GM15510 (cell line): ENCODE results near the gene SORBS1.

Experiments used
- POLR2A ChIP-seq: IDR thresholded peaks from 3 replicates; pipeline ENCODE4 v1.6.1; 2011; ENCODE audit warnings: borderline replicate concordance; ENCODE audit not compliant: insufficient read length; ENCODE audit errors: extremely low read depth

Gene SORBS1

GRCh38 chr10:95407546-95407945 is 153.6 kb downstream of the SORBS1 start:
- no peak for TF ChIP-seq POLR2A

- no peak for TF ChIP-seq POLR2A
Observed at GRCh38 chr10:95406651-95407280, 154.4 kb downstream of the SORBS1 start.

- TF ChIP-seq POLR2A, result no peak
Observed at GRCh38 chr10:95405655-95406054, 155.5 kb downstream of the SORBS1 start.

GRCh38 chr10:95404864-95405263 is 156.3 kb downstream of the SORBS1 start:
- TF ChIP-seq POLR2A, result no peak

GRCh38 chr10:95404462-95404858 is 156.7 kb downstream of the SORBS1 start:
- no peak for TF ChIP-seq POLR2A

DNA sequence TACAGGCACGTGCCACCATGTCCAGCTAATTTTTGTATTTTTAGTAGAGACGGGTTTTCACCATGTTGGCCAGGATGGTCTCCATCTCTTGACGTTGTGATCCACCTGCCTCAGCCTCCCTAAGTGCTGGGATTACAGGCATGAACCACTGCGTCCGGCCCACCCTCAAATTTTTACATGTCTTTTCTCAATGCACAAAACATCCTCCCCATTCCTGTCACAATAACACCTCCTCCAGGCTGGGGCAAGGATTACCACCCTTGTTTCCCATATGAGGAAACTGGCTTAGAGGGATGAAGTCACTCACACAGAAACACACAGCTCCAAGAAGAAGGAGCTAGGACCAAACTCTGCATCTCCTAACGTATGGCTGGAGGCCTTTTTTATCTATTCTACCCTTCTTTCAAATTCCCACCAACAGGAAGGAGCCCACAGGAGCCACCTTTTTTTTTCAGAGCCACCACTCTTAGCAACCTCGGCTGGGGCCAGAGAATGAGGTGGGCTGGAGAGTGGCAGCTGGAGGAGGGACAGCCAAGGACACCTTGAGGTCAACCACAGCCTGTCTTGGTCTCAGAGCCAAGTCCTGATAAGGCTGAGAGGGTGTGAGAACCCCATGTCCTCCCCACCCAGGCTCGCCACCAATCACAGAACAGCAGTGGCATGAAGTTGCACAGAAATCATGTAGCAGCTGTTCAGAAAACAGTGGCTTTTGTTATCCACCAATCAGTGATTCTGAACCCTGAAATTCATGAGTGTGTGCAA is 157.3 kb downstream of the SORBS1 start:
- no peak for TF ChIP-seq POLR2A

- TF ChIP-seq POLR2A, result no peak
Observed at GRCh38 chr10:95401704-95402469, 159.3 kb downstream of the SORBS1 start.

DNA sequence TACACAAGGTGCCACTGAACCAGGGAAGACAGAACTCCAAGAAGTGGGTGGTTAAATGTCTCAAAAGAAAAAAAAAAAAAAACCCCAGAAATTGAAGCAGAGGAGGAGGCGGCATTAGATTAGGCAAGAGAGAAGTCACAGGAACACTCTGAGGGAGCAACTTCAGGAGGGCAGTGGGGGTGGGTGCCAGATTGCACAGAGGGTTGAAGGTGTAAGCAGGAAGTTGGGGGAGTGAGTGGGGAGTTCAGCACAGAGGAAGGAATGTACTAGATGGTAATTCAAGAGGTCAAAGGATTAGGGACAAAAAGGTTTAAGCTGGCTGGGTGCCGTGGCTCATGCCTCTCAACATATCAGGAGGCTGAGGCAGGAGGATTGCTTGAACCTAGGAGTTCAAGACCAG is 160.4 kb downstream of the SORBS1 start:
- no peak for TF ChIP-seq POLR2A

DNA sequence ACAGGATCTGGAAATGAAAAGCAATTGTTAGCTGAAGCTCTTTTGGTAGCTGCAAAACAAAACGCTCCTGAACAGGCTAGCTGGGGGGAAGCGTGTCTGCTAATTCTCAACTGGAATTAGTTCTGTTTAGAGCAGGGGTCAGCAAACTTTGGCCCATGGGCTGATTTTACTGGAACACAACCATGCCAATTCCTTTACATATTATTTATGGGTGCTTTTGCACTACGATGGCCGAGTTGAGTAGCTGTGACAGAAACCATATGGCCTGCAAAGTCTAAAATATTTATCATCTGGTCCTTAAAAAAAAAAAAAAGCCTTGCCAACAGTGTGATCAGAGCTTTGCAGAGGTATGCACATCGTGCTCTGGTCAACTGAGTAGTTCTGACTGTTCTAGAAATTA is 162.0 kb downstream of the SORBS1 start:
- no peak for TF ChIP-seq POLR2A

- TF ChIP-seq POLR2A, result no peak
Observed at GRCh38 chr10:95397747-95398146, 163.4 kb downstream of the SORBS1 start.

GRCh38 chr10:95395947-95396449 is 165.2 kb downstream of the SORBS1 start:
- no peak for TF ChIP-seq POLR2A

- no peak for TF ChIP-seq POLR2A
Observed at GRCh38 chr10:95394161-95394880, 166.8 kb downstream of the SORBS1 start.

- TF ChIP-seq POLR2A, result no peak
Observed at GRCh38 chr10:95392681-95393164, 168.4 kb downstream of the SORBS1 start.

DNA sequence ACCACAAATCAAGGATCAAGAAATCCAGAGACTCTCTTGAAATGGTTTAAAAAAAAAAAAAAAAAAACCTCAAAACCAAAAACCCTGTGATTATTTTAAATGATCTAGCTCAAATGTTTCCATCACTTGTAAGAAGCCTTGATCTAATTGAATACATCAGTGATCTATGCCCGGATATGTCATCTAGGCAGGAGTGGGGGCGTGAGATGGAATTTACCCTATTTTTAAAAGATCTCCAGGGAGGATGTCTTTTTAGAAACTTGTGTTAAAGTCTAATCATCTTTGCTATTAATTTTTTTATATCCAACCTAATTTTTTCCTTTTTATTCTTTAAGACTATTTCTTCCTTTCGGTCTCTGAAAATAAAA is 169.0 kb downstream of the SORBS1 start:
- no peak for TF ChIP-seq POLR2A
